DOHH2 (cell line): ENCODE measurements around the gene NAA35.

Experiments
- H3F3A ChIP-seq: fragments of 200-600 bp; sonication (generic), shearing (Covaris generic); 2 replicates; pipeline ENCODE4 v1.6.0; 2016; ENCODE audit warnings: antibody characterized with exemption, mild to moderate bottlenecking; ENCODE audit not compliant: control insufficient read depth, insufficient read depth
- H3K27ac ChIP-seq: fragments of 200-600 bp; sonication (generic); 2 replicates; pipeline ENCODE4 v1.5.1; 2014; ENCODE audit warnings: low read depth, mild to moderate bottlenecking, low read length, moderate library complexity
- H3K27me3 ChIP-seq: fragments of 200-600 bp; sonication (generic); 2 replicates; pipeline ENCODE4 v1.6.1; 2014; ENCODE audit warnings: mild to moderate bottlenecking, low read length, mixed read lengths; ENCODE audit not compliant: control insufficient read depth
- H3K36me3 ChIP-seq: fragments of 200-600 bp; sonication (generic); 2 replicates; pipeline ENCODE4 v1.6.1; 2014; ENCODE audit warnings: mild to moderate bottlenecking, low read length, moderate library complexity, mixed read lengths; ENCODE audit not compliant: control insufficient read depth
- H3K4me1 ChIP-seq: fragments of 200-600 bp; sonication (generic); 2 replicates; pipeline ENCODE4 v1.6.1; 2014; ENCODE audit warnings: mild to moderate bottlenecking, low read length, mixed read lengths; ENCODE audit not compliant: control insufficient read depth
- H3K4me2 ChIP-seq: fragments of 200-600 bp; sonication (generic); 2 replicates; pipeline ENCODE4 v1.6.0; 2014; ENCODE audit warnings: mild to moderate bottlenecking, low read length, moderate library complexity
- H3K4me3 ChIP-seq: fragments of 200-600 bp; sonication (generic); 2 replicates; pipeline ENCODE4 v1.5.1; 2014; ENCODE audit warnings: mild to moderate bottlenecking, low read length, mixed read lengths
- H3K79me2 ChIP-seq: fragments of 200-600 bp; sonication (generic); 2 replicates; pipeline ENCODE4 v1.6.1; 2014; ENCODE audit warnings: mild to moderate bottlenecking, low read length, mixed read lengths; ENCODE audit not compliant: control insufficient read depth
- H3K9me2 ChIP-seq: fragments of 200-600 bp; sonication (generic); replicated peaks from 2 replicates; pipeline ENCODE4 v1.6.1; 2014; ENCODE audit warnings: mild to moderate bottlenecking, low read length, mixed read lengths; ENCODE audit not compliant: control insufficient read depth
- H3K9me3 ChIP-seq: fragments of 200-600 bp; sonication (generic); 2 replicates; pipeline ENCODE4 v1.6.1; 2014; ENCODE audit warnings: antibody characterized with exemption, low read length, mixed read lengths; ENCODE audit not compliant: control insufficient read depth, insufficient read depth
- H4K20me1 ChIP-seq: fragments of 200-600 bp; sonication (generic); 2 replicates; pipeline ENCODE4 v1.6.0; 2014; ENCODE audit warnings: low read depth, mild to moderate bottlenecking, antibody characterized with exemption, low read length, moderate library complexity; ENCODE audit not compliant: control insufficient read depth, insufficient read depth
- EZH2phosphoT487 ChIP-seq: fragments of 200-600 bp; sonication (generic); IDR thresholded peaks from 2 replicates; pipeline ENCODE4 v1.6.1; 2017; ENCODE audit warnings: borderline replicate concordance, mild to moderate bottlenecking, antibody characterized with exemption, low read length, moderate library complexity, mixed read lengths
- TF ChIP-seq, protein P1 (sequence below): fragments of 200-600 bp; sonication (generic); IDR thresholded peaks from one replicate; pipeline ENCODE4 v1.5.1; 2014; ENCODE audit warnings: antibody characterized with exemption, mild to moderate bottlenecking, low read depth, low read length; ENCODE audit not compliant: poor library complexity, severe bottlenecking

Gene NAA35

DNA sequence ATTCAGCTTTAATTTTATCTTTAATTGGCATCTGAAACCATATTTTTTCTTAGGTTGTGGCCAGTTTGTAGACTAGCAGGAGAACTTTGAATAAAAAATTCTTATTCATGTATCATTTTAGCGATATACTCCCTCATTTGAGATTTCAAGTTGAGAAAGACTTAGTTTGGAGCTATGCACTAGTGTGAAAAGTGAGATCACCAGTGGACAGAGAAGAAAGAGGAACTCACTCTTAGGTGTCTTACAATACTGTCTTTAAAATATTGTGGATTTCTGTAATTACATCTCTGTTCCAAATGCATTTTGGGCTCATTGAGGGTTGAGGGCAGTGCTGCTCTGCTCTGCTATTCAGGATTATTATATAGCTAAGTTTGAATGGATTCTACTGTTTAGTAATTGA, 54.7 kb downstream of the NAA35 start:
- no peaks in the 10 kb centered on the region for H3K4me1 ChIP-seq
- H3K79me2 ChIP-seq, result no peaks in the 10 kb centered on the region
- H3K9me2 ChIP-seq, result no peaks in the 10 kb centered on the region
- no peaks in the 10 kb centered on the region for H3K27me3 ChIP-seq
- no peak overlapping the region for H3K4me2 ChIP-seq
- no peaks in the 10 kb centered on the region for H3F3A ChIP-seq
- H3K4me3 ChIP-seq, result no peak overlapping the region
- TF ChIP-seq EZH2phosphoT487, result no peak
- TF ChIP-seq, protein P1, sequence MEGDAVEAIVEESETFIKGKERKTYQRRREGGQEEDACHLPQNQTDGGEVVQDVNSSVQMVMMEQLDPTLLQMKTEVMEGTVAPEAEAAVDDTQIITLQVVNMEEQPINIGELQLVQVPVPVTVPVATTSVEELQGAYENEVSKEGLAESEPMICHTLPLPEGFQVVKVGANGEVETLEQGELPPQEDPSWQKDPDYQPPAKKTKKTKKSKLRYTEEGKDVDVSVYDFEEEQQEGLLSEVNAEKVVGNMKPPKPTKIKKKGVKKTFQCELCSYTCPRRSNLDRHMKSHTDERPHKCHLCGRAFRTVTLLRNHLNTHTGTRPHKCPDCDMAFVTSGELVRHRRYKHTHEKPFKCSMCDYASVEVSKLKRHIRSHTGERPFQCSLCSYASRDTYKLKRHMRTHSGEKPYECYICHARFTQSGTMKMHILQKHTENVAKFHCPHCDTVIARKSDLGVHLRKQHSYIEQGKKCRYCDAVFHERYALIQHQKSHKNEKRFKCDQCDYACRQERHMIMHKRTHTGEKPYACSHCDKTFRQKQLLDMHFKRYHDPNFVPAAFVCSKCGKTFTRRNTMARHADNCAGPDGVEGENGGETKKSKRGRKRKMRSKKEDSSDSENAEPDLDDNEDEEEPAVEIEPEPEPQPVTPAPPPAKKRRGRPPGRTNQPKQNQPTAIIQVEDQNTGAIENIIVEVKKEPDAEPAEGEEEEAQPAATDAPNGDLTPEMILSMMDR, result no peak
- H3K27ac ChIP-seq, result no peak overlapping the region
- H3K9me3 ChIP-seq, result no peaks in the 10 kb centered on the region
- H4K20me1 ChIP-seq, result no peaks in the 10 kb centered on the region
- H3K36me3 ChIP-seq, result peaks cover 5% of the 10 kb centered on the region

DNA sequence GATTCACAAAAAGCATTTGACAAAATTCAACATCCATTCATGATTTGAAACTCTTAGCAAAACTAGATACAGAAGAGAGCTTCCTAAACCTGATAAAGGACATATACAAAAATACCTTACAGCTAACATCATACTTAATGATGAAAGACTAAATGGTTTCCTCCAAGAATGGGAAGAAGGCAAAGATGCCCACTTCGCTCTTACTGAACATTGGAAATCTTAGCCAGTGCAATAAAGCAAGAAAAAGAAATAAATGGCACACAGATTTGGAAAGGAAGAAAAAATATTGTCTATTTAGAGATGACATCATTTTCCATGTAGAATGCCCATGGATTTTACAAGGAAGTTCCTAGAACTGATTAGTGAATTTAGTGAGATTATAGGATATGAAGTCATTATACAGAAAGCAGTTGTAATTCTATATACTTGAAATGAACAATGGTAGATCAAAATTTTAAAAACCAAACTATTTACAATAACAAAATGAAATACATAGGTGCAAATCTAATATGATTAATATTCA, 64.4 kb downstream of the NAA35 start:
- H4K20me1 ChIP-seq, result no peaks in the 10 kb centered on the region
- no peak for TF ChIP-seq EZH2phosphoT487
- TF ChIP-seq, protein P1, result no peak
- H3K4me1 ChIP-seq, result no peaks in the 10 kb centered on the region
- H3K4me2 ChIP-seq, result no peak overlapping the region
- H3K4me3 ChIP-seq, result no peak overlapping the region
- no peaks in the 10 kb centered on the region for H3K27me3 ChIP-seq
- H3K27ac ChIP-seq, result no peak overlapping the region
- H3K9me3 ChIP-seq, result peaks cover 9% of the 10 kb centered on the region; the same call in 1 of the 2 replicates
- H3K9me2 ChIP-seq, result no peaks in the 10 kb centered on the region
- H3F3A ChIP-seq, result no peaks in the 10 kb centered on the region
- H3K79me2 ChIP-seq, result no peaks in the 10 kb centered on the region
- peaks cover 30% of the 10 kb centered on the region for H3K36me3 ChIP-seq

DNA sequence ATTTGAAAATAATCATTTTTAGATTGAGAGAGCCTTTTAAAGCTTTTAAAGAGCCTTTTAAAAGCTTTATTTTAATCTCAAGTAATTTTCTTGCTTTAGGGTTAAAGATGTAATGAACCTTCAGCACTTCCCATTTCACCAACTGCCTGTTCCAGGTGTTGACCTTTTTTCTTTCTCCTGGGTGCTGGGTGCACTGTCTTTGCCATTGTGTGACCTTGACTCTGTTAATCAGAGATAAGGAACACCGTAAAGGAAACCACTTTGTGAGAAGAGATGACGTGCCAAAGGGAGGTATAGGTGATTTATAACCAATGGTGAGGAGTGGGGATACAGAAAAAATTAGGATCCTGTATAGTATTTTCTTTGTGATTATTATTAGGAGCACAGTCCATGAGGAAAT, 68.2 kb downstream of the NAA35 start:
- Histone ChIP-seq H3K9me2 (no peaks in the 10 kb centered on the region), H3F3A (no peaks in the 10 kb centered on the region), H3K79me2 (no peaks in the 10 kb centered on the region), H3K4me2 (no peak overlapping the region), H3K27ac (no peak overlapping the region), H3K27me3 (no peaks in the 10 kb centered on the region), H4K20me1 (no peaks in the 10 kb centered on the region), H3K9me3 (peaks cover 6% of the 10 kb centered on the region; the same call in 1 of the 2 replicates), H3K4me1 (no peaks in the 10 kb centered on the region), H3K36me3 (peaks cover 34% of the 10 kb centered on the region), H3K4me3 (no peak overlapping the region)
- TF ChIP-seq, protein P1, result no peak
- TF ChIP-seq EZH2phosphoT487, result no peak
